Renal cortex interstitium (tissue), 11 donors: Measurements from ENCODE around the gene USP2. TPM values are rescaled to one million over a fixed set of nuclear protein-coding genes. Genes with fewer than 3 reads are reported as not detected.

Source experiments
- DNase-seq, 11 donors: peaks; one replicate each; pipeline ENCODE4 v3.0.0-alpha.2; 2013; ENCODE audit warnings: low read depth in 9 of 11, low spot score in 4 of 11; ENCODE audit errors: extremely low read depth in 1 of 11
- polyA plus RNA-seq, 3 donors: library from polyadenylated mRNA; unstranded; fragments of 120-200 nt; gene quantifications; one replicate each; pipeline ENCODE4 v1.2.1, GENCODE V29; 2013; ENCODE audit not compliant: insufficient read length in 3 of 3

The USP2 gene
- polyA plus RNA-seq, 3 donors, result 9.3 to 14.2 (median 11.1) TPM

- DNase-seq, result no peak
Observed at GRCh38 chr11:119337581-119338317, 43.7 kb downstream of the USP2 start.

- no peak for DNase-seq
Observed at GRCh38 chr11:119336744-119337469, 44.6 kb downstream of the USP2 start.

GRCh38 chr11:119335655-119336543 lies 45.6 kb downstream of the USP2 start:
- DNase-seq, result no peak

- DNase-seq, result no peak
Observed at GRCh38 chr11:119335091-119335654, 46.3 kb downstream of the USP2 start.

GRCh38 chr11:119334174-119334930 lies 47.1 kb downstream of the USP2 start, which contains the start of gene RNF26:
Gene RNF26 (plus strand): TSS chr11:119334527. CDS start chr11:119335123, 596 bp downstream.
- peak; percentile 96 to 99 (median 97) for DNase-seq

- no peak for DNase-seq
Observed at GRCh38 chr11:119332111-119332765, 49.3 kb downstream of the USP2 start.

- DNase-seq, result no peak
Observed at GRCh38 chr11:119330237-119330636, 51.3 kb downstream of the USP2 start.

- DNase-seq, result no peak
Observed at GRCh38 chr11:119329320-119329719, 52.2 kb downstream of the USP2 start.

GRCh38 chr11:119324189-119324588 lies 57.3 kb downstream of the USP2 start:
- DNase-seq, result no peak

GRCh38 chr11:119323532-119324033 lies 57.9 kb downstream of the USP2 start:
- DNase-seq, result peak in 2 of 11 donors; percentile 74 to 80

GRCh38 chr11:119322921-119323531 lies 58.5 kb downstream of the USP2 start:
- DNase-seq, result no peak

- DNase-seq, result no peak
Observed at GRCh38 chr11:119322360-119322739, 59.1 kb downstream of the USP2 start.

GRCh38 chr11:119320776-119321524 lies 60.5 kb downstream of the USP2 start:
- DNase-seq, result peak in 1 of 11 donors; percentile 56

GRCh38 chr11:119320240-119320775 lies 61.2 kb downstream of the USP2 start:
- no peak for DNase-seq

GRCh38 chr11:119319700-119320239 lies 61.7 kb downstream of the USP2 start:
- no peak for DNase-seq

GRCh38 chr11:119319136-119319699 lies 62.3 kb downstream of the USP2 start:
- no peak for DNase-seq
